Uterus (tissue), 4 donors: Measurements from ENCODE around the gene ULK4. TPM values are rescaled to one million over a fixed set of nuclear protein-coding genes. Genes with fewer than 3 reads are reported as not detected.

Experiments used
- DNase-seq, 2 donors: peaks; one replicate each; pipeline ENCODE4 v3.0.0-alpha.2; 2019 to 2020
- H3K27ac ChIP-seq, 2 donors: fragments of 200-600 bp; sonication (generic); 1 replicate in 1 of 2; 2 replicates in 1 of 2; pipeline ENCODE4 v1.5.1; 2016 to 2018
- H3K27me3 ChIP-seq, 2 donors: fragments of 200-600 bp; sonication (generic); one replicate each; pipeline ENCODE4 v1.5.1; 2018 to 2019; ENCODE audit warnings: control low read depth in 1 of 2
- H3K36me3 ChIP-seq, 2 donors: fragments of 200-600 bp; sonication (generic); one replicate each; pipeline ENCODE4 v1.5.1; 2019; ENCODE audit warnings: control low read depth in 1 of 2
- H3K4me1 ChIP-seq, 2 donors: fragments of 200-600 bp; sonication (generic); one replicate each; pipeline ENCODE4 v1.5.1; 2018 to 2019; ENCODE audit warnings: control low read depth in 1 of 2
- H3K4me3 ChIP-seq, 2 donors: fragments of 200-600 bp; sonication (generic); 1 replicate in 1 of 2; 2 replicates in 1 of 2; pipeline ENCODE4 v1.5.1; 2018 to 2019; ENCODE audit warnings: mild to moderate bottlenecking in 1 of 2
- H3K9me3 ChIP-seq, 2 donors: fragments of 200-600 bp; sonication (generic); one replicate each; pipeline ENCODE4 v1.5.1; 2019; ENCODE audit warnings: control low read depth in 1 of 2
- POLR2A ChIP-seq, 2 donors: fragments of 450-650 bp; IDR thresholded peaks; one replicate each; pipeline ENCODE4 v1.6.1; 2016; ENCODE audit warnings: antibody characterized with exemption in 2 of 2, mild to moderate bottlenecking in 1 of 2, moderate library complexity in 1 of 2
- intact Hi-C: fragments of 100-400 bp; cut with DNase I; formaldehyde crosslinking; loops from one replicate; pipeline ENCODE4 v1.15.1; 2023; ENCODE audit warnings: low total_unique reads
- total RNA-seq, 4 donors: library from RNA; depleted of rRNA in 3 of 4; stranded (reverse); fragments of >200 nt in 3 of 4; gene quantifications; one replicate each; pipeline versions ENCODE4 v1.1.0 to v1.2.4, GENCODE V29; 2014 to 2023
- TF ChIP-seq, protein P1 (sequence below), 4 experiments: fragments of 200-600 bp in 2 of 4; fragments of 450-650 bp in 2 of 4; sonication (generic) in 2 of 4; IDR thresholded peaks; one replicate each; pipeline ENCODE4 v1.5.1; 2016 to 2019; ENCODE audit warnings: antibody characterized with exemption in 4 of 4, mild to moderate bottlenecking in 2 of 4, moderate library complexity in 1 of 4
- donor health status: DM: yes; HTN: yes; CAD: no.

ULK4 gene
- total RNA-seq, 4 donors from 2014 or later: 8.7 to 118 (median 26.1) TPM

DNA sequence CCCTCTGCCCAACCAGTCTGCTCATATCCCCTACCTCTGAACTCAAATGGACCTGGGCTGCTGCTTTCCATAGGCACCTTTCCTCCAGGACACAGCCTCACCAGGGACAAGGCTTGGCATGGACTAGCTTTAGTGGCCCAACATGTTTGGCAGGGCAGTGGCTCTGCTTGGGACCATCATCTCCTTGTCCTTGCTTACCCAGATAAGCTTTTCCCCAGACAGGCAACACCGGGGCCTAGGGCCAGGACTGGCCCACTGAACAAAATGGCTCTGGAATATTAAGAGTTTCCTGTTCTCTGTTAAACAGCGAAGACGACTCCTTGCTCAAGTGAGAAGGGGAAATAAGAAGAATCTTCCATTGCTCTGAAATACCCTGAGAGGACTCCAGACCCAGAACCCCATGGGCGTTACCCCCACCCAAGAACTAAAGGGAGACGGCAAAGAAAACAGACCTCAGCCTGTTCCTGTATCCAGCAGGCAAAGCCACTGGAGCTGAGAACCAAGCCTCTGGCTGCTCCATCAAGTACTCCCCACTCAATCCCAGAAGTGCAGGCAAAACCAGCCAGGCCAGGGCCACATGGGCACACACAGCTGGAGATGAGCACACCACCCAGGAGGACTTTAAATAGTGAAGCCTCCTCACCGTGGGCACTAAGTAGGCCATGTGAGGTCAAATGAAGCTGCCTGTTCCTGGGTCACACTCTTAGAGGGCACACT, 717.1 kb downstream of the ULK4 start:
- H3K27ac ChIP-seq: no peak overlapping the region
- H3K36me3 ChIP-seq: no peaks in the 10 kb centered on the region
- intact Hi-C loops: no loop called here
- H3K9me3 ChIP-seq: no peaks in the 10 kb centered on the region
- no peak overlapping the region for H3K4me3 ChIP-seq
- no peaks in the 10 kb centered on the region for H3K27me3 ChIP-seq
- TF ChIP-seq POLR2A (IDR thresholded peaks at IDR 0.05): no peak
- TF ChIP-seq, protein P1, sequence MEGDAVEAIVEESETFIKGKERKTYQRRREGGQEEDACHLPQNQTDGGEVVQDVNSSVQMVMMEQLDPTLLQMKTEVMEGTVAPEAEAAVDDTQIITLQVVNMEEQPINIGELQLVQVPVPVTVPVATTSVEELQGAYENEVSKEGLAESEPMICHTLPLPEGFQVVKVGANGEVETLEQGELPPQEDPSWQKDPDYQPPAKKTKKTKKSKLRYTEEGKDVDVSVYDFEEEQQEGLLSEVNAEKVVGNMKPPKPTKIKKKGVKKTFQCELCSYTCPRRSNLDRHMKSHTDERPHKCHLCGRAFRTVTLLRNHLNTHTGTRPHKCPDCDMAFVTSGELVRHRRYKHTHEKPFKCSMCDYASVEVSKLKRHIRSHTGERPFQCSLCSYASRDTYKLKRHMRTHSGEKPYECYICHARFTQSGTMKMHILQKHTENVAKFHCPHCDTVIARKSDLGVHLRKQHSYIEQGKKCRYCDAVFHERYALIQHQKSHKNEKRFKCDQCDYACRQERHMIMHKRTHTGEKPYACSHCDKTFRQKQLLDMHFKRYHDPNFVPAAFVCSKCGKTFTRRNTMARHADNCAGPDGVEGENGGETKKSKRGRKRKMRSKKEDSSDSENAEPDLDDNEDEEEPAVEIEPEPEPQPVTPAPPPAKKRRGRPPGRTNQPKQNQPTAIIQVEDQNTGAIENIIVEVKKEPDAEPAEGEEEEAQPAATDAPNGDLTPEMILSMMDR (IDR thresholded peaks at IDR 0.05): no peak
- H3K4me1 ChIP-seq: no peaks in the 10 kb centered on the region
- no peak for DNase-seq

DNA sequence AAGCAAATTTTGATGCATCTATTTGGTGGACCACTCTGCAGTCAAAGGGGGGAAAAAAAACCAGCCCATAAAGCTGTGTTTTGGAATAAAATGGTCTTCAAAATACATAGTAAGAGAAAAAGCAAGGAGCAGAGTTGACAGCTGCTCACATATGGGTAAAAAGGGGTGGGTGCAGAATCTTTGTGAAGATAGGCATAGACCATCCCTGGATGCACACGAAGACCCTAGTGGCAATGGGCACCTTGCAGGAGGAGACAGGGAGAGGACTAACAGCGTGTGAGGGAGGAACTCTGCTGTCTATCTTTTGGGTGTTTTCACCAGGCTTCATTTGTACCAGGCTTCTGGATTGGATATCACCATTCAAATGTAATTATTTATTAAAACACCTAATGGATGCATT, 718.7 kb downstream of the ULK4 start:
- Histone ChIP-seq H3K27ac (no peak overlapping the region), H3K9me3 (no peaks in the 10 kb centered on the region), H3K27me3 (no peaks in the 10 kb centered on the region), H3K4me3 (no peak overlapping the region), H3K4me1 (no peaks in the 10 kb centered on the region), H3K36me3 (no peaks in the 10 kb centered on the region)
- TF ChIP-seq, protein P1 (IDR thresholded peaks at IDR 0.05): no peak
- no peak for TF ChIP-seq POLR2A (IDR thresholded peaks at IDR 0.05)
- intact Hi-C loops: no loop called here
- no peak for DNase-seq

DNA sequence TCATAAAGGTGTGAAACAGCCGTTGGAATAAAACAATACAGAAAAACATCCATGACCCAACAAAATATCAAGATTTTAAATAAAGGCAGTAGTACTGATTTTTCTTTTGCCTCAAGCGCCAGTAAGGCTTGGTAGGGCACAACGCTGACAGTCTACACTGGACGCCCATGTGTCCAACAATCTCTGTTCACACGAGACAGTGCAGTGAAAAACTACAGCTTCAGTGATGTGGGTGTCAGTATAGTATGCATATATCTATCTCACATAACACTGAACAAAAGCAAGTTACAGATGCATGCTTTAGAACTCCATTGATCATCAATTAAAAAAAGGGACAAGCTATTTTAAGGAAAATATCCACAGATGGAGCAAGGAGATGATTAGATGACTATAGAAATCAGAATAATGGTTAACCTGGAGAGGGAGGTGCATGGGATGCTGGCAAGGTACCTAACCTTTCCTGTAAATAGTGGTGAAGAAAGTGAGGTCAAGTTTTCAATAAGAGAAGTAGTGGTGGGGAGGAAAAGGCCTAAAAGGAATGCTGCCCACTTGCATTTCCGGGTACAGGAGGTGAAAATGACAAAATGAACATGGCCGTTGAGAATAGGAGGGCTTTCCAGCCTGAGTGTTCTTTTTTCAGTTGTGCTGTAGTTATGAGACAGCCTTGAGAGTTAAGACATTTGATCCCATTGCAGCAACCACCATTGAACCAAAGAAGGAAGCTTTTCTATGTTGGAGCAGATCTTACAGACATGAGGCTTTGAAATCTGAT, 719.9 kb downstream of the ULK4 start:
- no peak for DNase-seq
- no peaks in the 10 kb centered on the region for H3K9me3 ChIP-seq
- no peaks in the 10 kb centered on the region for H3K36me3 ChIP-seq
- H3K4me3 ChIP-seq: no peak overlapping the region
- H3K27ac ChIP-seq: no peak overlapping the region
- H3K4me1 ChIP-seq: no peaks in the 10 kb centered on the region
- TF ChIP-seq, protein P1 (IDR thresholded peaks at IDR 0.05): no peak
- no peak for TF ChIP-seq POLR2A (IDR thresholded peaks at IDR 0.05)
- intact Hi-C loops: no loop called here
- no peaks in the 10 kb centered on the region for H3K27me3 ChIP-seq

DNA sequence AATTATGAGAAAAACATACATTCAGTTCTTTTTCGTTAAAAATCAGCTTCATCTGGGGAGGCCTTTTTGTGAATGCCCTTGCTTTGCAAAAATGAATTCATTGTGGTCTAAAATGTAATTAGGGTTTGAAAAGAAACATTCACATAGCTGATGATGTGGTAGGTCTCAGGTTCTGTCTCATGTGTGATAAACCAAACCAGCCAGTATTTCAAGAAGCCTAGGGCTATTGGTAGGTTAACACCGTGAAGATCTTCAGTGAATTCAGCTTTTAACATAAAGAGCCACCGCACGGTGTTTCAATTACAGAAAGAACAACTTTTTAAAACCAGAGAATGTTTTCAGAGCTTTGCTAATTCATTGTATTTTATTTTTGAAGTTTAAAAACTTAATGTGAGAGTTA, 720.7 kb downstream of the ULK4 start:
- no peaks in the 10 kb centered on the region for H3K36me3 ChIP-seq
- H3K4me3 ChIP-seq: no peak overlapping the region
- no peak for DNase-seq
- no peaks in the 10 kb centered on the region for H3K4me1 ChIP-seq
- H3K27ac ChIP-seq: no peak overlapping the region
- no peaks in the 10 kb centered on the region for H3K9me3 ChIP-seq
- intact Hi-C loops: no loop called here
- H3K27me3 ChIP-seq: no peaks in the 10 kb centered on the region
- no peak for TF ChIP-seq POLR2A (IDR thresholded peaks at IDR 0.05)
- TF ChIP-seq, protein P1 (IDR thresholded peaks at IDR 0.05): no peak

DNA sequence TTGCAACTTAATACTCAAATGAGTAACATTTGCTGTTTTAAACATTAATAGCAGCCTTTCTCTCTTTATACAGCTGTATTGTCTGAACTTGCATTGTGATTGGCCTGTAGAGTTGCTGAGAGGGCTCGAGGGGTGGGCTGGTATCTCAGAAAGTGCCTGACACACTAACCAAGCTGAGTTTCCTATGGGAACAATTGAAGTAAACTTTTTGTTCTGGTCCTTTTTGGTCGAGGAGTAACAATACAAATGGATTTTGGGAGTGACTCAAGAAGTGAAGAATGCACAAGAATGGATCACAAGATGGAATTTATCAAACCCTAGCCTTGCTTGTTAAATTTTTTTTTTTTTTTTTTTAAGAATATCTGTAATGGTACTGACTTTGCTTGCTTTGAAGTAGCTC, 722.3 kb downstream of the ULK4 start:
- TF ChIP-seq POLR2A (IDR thresholded peaks at IDR 0.05): no peak
- TF ChIP-seq, protein P1 (IDR thresholded peaks at IDR 0.05): no peak
- Histone ChIP-seq H3K4me1 (no peaks in the 10 kb centered on the region), H3K4me3 (no peak overlapping the region), H3K27ac (peak overlapping the region in 1 of 2 donors; percentile 14), H3K27me3 (no peaks in the 10 kb centered on the region), H3K9me3 (no peaks in the 10 kb centered on the region), H3K36me3 (no peaks in the 10 kb centered on the region)
- intact Hi-C loops: no loop called here
- DNase-seq: no peak
